K562 (cell line): Measurements from ENCODE around the gene WDR13. TPM values are rescaled to one million over a fixed set of nuclear protein-coding genes. Genes with fewer than 3 reads are reported as not detected.

Source experiments
- BDP1 ChIP-seq: IDR thresholded peaks from 3 replicates; pipeline ENCODE4 v1.6.1; 2011; ENCODE audit not compliant: insufficient read length, insufficient read depth
- CGGBP1 ChIP-seq: fragments of 250-450 bp; sonication (Bioruptor Pico); IDR thresholded peaks from 2 replicates; pipeline ENCODE4 v1.9.0; 2021; ENCODE audit warnings: mild to moderate bottlenecking
- CLOCK ChIP-seq: fragments of 250-450 bp; sonication (Bioruptor Pico); IDR thresholded peaks from 2 replicates; pipeline ENCODE4 v1.4.0; 2020; ENCODE audit warnings: mild to moderate bottlenecking, moderate library complexity, borderline replicate concordance
- CTCF ChIP-seq, 3 experiments: IDR thresholded peaks in 2 of 3; conservative IDR thresholded peaks in 1 of 3; 2 replicates each; pipeline ENCODE4 v1.5.1; 2011 to 2012; ENCODE audit warnings: low read length in 3 of 3, mild to moderate bottlenecking in 3 of 3, control low read depth in 2 of 3, improper control_type of control experiment in 1 of 3, inconsistent platforms in 1 of 3, low read depth in 1 of 3, mixed read lengths in 1 of 3, moderate library complexity in 1 of 3; ENCODE audit not compliant: insufficient read depth in 2 of 3
- FIP1L1 ChIP-seq: fragments of 200-400 bp; formaldehyde crosslinking; IDR thresholded peaks from 2 replicates; pipeline ENCODE4 v1.6.1; 2018; ENCODE audit warnings: mild to moderate bottlenecking, low read depth, low read length; ENCODE audit not compliant: poor library complexity, severe bottlenecking
- FOS ChIP-seq: IDR thresholded peaks from 3 replicates; pipeline ENCODE4 v1.6.1; 2011; ENCODE audit not compliant: insufficient read length; ENCODE audit errors: extremely low read depth
- FOXK2 ChIP-seq, 2 experiments: fragments of 450-650 bp; IDR thresholded peaks in 1 of 2; conservative IDR thresholded peaks in 1 of 2; 2 replicates each; pipeline ENCODE4 v1.6.1; 2016; ENCODE audit warnings: low read depth in 2 of 2, mild to moderate bottlenecking in 1 of 2
- GATAD2B ChIP-seq: fragments of 450-650 bp; IDR thresholded peaks from 2 replicates; pipeline ENCODE4 v1.6.1; 2017; ENCODE audit warnings: mild to moderate bottlenecking, borderline replicate concordance
- GTF2F1 ChIP-seq: IDR thresholded peaks from 2 replicates; pipeline ENCODE4 v1.6.1; 2011; ENCODE audit warnings: low read depth, low read length, improper control_type of control experiment
- HOMEZ ChIP-seq: fragments of 250-450 bp; sonication (Bioruptor Pico); IDR thresholded peaks from 2 replicates; pipeline ENCODE4 v1.4.0; 2020; ENCODE audit warnings: mild to moderate bottlenecking, moderate library complexity
- KAT2B ChIP-seq: IDR thresholded peaks from one replicate; pipeline ENCODE4 v1.6.1; 2012; ENCODE audit warnings: low read depth, mild to moderate bottlenecking, control low read depth, inconsistent platforms, low read length, moderate library complexity
- NFIC ChIP-seq: fragments of 450-650 bp; IDR thresholded peaks from 2 replicates; pipeline ENCODE4 v1.6.1; 2017; ENCODE audit warnings: mild to moderate bottlenecking, inconsistent platforms
- PML ChIP-seq: IDR thresholded peaks from 2 replicates; pipeline ENCODE4 v1.6.1; 2012; ENCODE audit warnings: low read length, inconsistent platforms
- SIN3A ChIP-seq, 2 experiments: fragments of 150-350 bp in 1 of 2; IDR thresholded peaks; 2 replicates each; pipeline ENCODE4 v1.6.1; 2011 to 2016; ENCODE audit warnings: borderline replicate concordance in 2 of 2, low read depth in 2 of 2, low read length in 2 of 2, mild to moderate bottlenecking in 2 of 2, moderate library complexity in 2 of 2; ENCODE audit not compliant: control insufficient read depth in 1 of 2
- SNRNP70 ChIP-seq: fragments of 200-400 bp; formaldehyde crosslinking; optimal IDR thresholded peaks from 2 replicates; pipeline ENCODE3; 2017; ENCODE audit warnings: low read depth, low read length
- SRSF3 ChIP-seq: fragments of 200-400 bp; formaldehyde crosslinking; IDR thresholded peaks from 2 replicates; pipeline ENCODE4 v1.6.1; 2016; ENCODE audit warnings: mild to moderate bottlenecking, low read length, moderate library complexity; ENCODE audit not compliant: insufficient read depth
- TFAP4 ChIP-seq: sonication (generic); formaldehyde crosslinking; IDR thresholded peaks from 2 replicates; pipeline ENCODE4 v1.8.0; 2022; ENCODE audit warnings: missing genetic modification reagents, mild to moderate bottlenecking, moderate library complexity, borderline replicate concordance
- ZBTB17 ChIP-seq: fragments of 450-650 bp; formaldehyde crosslinking; IDR thresholded peaks from 2 replicates; pipeline ENCODE4 v1.4.0; 2020; ENCODE audit warnings: mild to moderate bottlenecking
- ZNF551 ChIP-seq: fragments of 250-450 bp; sonication (Bioruptor Pico); IDR thresholded peaks from 2 replicates; pipeline ENCODE4 v1.5.0; 2021; ENCODE audit warnings: mild to moderate bottlenecking, moderate library complexity
- polyA plus RNA-seq, 8 experiments: library from polyadenylated mRNA; depleted of rRNA in 4 of 8; stranded (reverse) in 5 of 8; unstranded in 3 of 8; fragments of >200 nt; fragmentation: Nextera tagmentation in 2 of 8; fragmentation: Illumina TruSeq in 1 of 8; extraction: Ambion mirVana in 2 of 8; extraction: Trizol in 1 of 8; gene quantifications; 2 replicates each; pipeline versions ENCODE4 v1.2.1 to v1.2.3, GENCODE V29; 2011 to 2014; ENCODE audit warnings: inconsistent platforms in 1 of 8, missing spikeins in 1 of 8
- total RNA-seq, 7 experiments: library from RNA; depleted of rRNA in 6 of 7; stranded (reverse); fragments of >200 nt in 6 of 7; fragmentation: Illumina TruSeq in 2 of 7; extraction: Trizol in 2 of 7; gene quantifications; 2 replicates each; pipeline versions ENCODE4 v1.2.1 to v1.2.3, GENCODE V29; 2011 to 2021; ENCODE audit warnings: low replicate concordance in 1 of 7

WDR13 gene
- total and polyA plus RNA-seq, 9 of the 15 experiments (the other 6 are each of a cell fraction or from before 2014, with no cell fraction given), result 7.4 to 70.5 (median 31.4) TPM

- TF ChIP-seq ZBTB17 (CRISPR knock-in tag) (no peak), FOXK2 (conservative IDR thresholded peaks at IDR 0.05 in 1 of 2, IDR thresholded peaks at IDR 0.05 in 1 of 2; ENCODE audit: low read depth in 2 of 2) (peak; percentile 41 to 61; a peak in 2 of 4 replicates), CTCF (IDR thresholded peaks at IDR 0.05 in 2 of 3, conservative IDR thresholded peaks at IDR 0.05 in 1 of 3; ENCODE audit: insufficient read depth in 2 of 3, low read depth in 1 of 3, low read length in 3 of 3) (peak; percentile 66 to 89 (median 78)), HOMEZ (CRISPR knock-in tag) (no peak), FIP1L1 (no peak), SNRNP70 (no peak), PML (no peak), NFIC (no peak), CLOCK (CRISPR knock-in tag) (no peak), TFAP4 (CRISPR knock-in tag) (peak; percentile 44; the same call in 1 of the 2 replicates), GTF2F1 (0 out of 2 replicates have a peak, but pooled peaks have one; percentile 45), GATAD2B (no peak), SRSF3 (no peak), ZNF551 (CRISPR knock-in tag) (no peak), CGGBP1 (CRISPR knock-in tag) (no peak), FOS (no peak), SIN3A (IDR thresholded peaks at IDR 0.05; ENCODE audit: borderline replicate concordance in 2 of 2, control insufficient read depth in 1 of 2, low read depth in 2 of 2, low read length in 2 of 2) (no peak), BDP1 (no peak), KAT2B (no peak)
Observed at GRCh38 chrX:48631376-48632090, 34.2 kb downstream of the WDR13 start (continued).
